ENCODE data around the gene TACC2.

The TACC2 gene

GRCh38 chr10:122229666-122230065, 240.7 kb downstream of the TACC2 start:
- no peak for DNase-seq (ENCODE audit: low read depth)

GRCh38 chr10:122230222-122230621, 241.3 kb downstream of the TACC2 start:
- no peak for DNase-seq (ENCODE audit: low read depth)

GRCh38 chr10:122232769-122233168, 243.8 kb downstream of the TACC2 start:
- no peak for DNase-seq (ENCODE audit: low read depth)

GRCh38 chr10:122233857-122234348, 244.9 kb downstream of the TACC2 start:
- DNase-seq (ENCODE audit: low read depth), result no peak

- no peak for DNase-seq (ENCODE audit: low read depth)
Observed at GRCh38 chr10:122234416-122234815, 245.5 kb downstream of the TACC2 start.

GRCh38 chr10:122236690-122237306, 247.8 kb downstream of the TACC2 start:
- DNase-seq (ENCODE audit: low read depth), result no peak

GRCh38 chr10:122237331-122237990, 248.5 kb downstream of the TACC2 start:
- no peak for DNase-seq (ENCODE audit: low read depth)

- no peak for DNase-seq (ENCODE audit: low read depth)
Observed at GRCh38 chr10:122239578-122240257, 250.8 kb downstream of the TACC2 start.

- DNase-seq (ENCODE audit: low read depth), result no peak
Observed at GRCh38 chr10:122240401-122240800, 251.4 kb downstream of the TACC2 start.

- no peak for DNase-seq (ENCODE audit: low read depth)
Observed at GRCh38 chr10:122241836-122242235, 252.9 kb downstream of the TACC2 start.

- DNase-seq (ENCODE audit: low read depth), result no peak
Observed at GRCh38 chr10:122243550-122243949, 254.6 kb downstream of the TACC2 start.

GRCh38 chr10:122244001-122244975, 255.3 kb downstream of the TACC2 start:
- DNase-seq (ENCODE audit: low read depth), result no peak

- DNase-seq (ENCODE audit: low read depth), result no peak
Observed at GRCh38 chr10:122245136-122245535, 256.2 kb downstream of the TACC2 start.

GRCh38 chr10:122245897-122246296, 256.9 kb downstream of the TACC2 start:
- DNase-seq (ENCODE audit: low read depth), result no peak

GRCh38 chr10:122246830-122247520, 258.0 kb downstream of the TACC2 start:
- no peak for DNase-seq (ENCODE audit: low read depth)

- DNase-seq (ENCODE audit: low read depth), result no peak
Observed at GRCh38 chr10:122248356-122249302, 259.7 kb downstream of the TACC2 start.

- DNase-seq (ENCODE audit: low read depth), result no peak
Observed at GRCh38 chr10:122249303-122249850, 260.4 kb downstream of the TACC2 start.

- DNase-seq (ENCODE audit: low read depth), result no peak
Observed at GRCh38 chr10:122249991-122250750, 261.2 kb downstream of the TACC2 start.

All from HS-5 (cell line).